GM21528 (cell line): ENCODE results near the gene BEX5.
"Not testable (repeated sequence)": the region's sequence is repeated elsewhere in the genome, so short reads cannot be mapped to it uniquely, and the experiment has no call there.

Source experiments
- ATAC-seq: cut with Tn5 transposase; IDR thresholded peaks from one replicate; pipeline ENCODE4 v1.9.1; 2021; ENCODE audit warnings: mild to moderate bottlenecking, moderate library complexity; ENCODE audit not compliant: unreplicated experiment, low FRiP score

BEX5 gene

GRCh38 chrX:102155806-102156179, at the start of gene BEX5:
Gene BEX5, minus strand, starts transcription at chrX:102155977. Its CDS starts 1,712 bp downstream, at chrX:102154265.
- no peak for ATAC-seq

GRCh38 chrX:102185967-102186720, 30.4 kb upstream of the BEX5 start:
- ATAC-seq: no peak

- no peak for ATAC-seq
Measured at GRCh38 chrX:102154900-102155805, 624 bp downstream of the BEX5 start.

GRCh38 chrX:102154218-102154860, 1.4 kb downstream of the BEX5 start:
- no peak for ATAC-seq

- not testable (repeated sequence) for ATAC-seq
Measured at GRCh38 chrX:102142274-102142673, 13.5 kb downstream of the BEX5 start, which contains the start of gene TCEAL6. Gene TCEAL6, minus strand, starts transcription at chrX:102142481.

GRCh38 chrX:102141631-102142030, 14.1 kb downstream of the BEX5 start:
- not testable (repeated sequence) for ATAC-seq

GRCh38 chrX:102140876-102141275, 14.9 kb downstream of the BEX5 start:
- ATAC-seq: not testable (repeated sequence)

- ATAC-seq: no peak
Measured at GRCh38 chrX:102138064-102138463, 17.7 kb downstream of the BEX5 start.

GRCh38 chrX:102129473-102129872, 26.3 kb downstream of the BEX5 start:
- ATAC-seq: no peak

- no peak for ATAC-seq
Measured at GRCh38 chrX:102126863-102127262, 28.9 kb downstream of the BEX5 start.

GRCh38 chrX:102126080-102126818, 29.5 kb downstream of the BEX5 start:
- not testable (repeated sequence) for ATAC-seq

- ATAC-seq: not testable (repeated sequence)
Measured at GRCh38 chrX:102125436-102125835, 30.3 kb downstream of the BEX5 start, which contains the start of gene TCEAL2. Gene TCEAL2, plus strand, starts transcription at chrX:102125679. Its CDS starts 1,152 bp downstream, at chrX:102126831.

- not testable (repeated sequence) for ATAC-seq
Measured at GRCh38 chrX:102125014-102125413, 30.8 kb downstream of the BEX5 start.

GRCh38 chrX:102115748-102116147, 40.0 kb downstream of the BEX5 start:
- no peak for ATAC-seq

GRCh38 chrX:102113367-102113766, 42.4 kb downstream of the BEX5 start:
- no peak for ATAC-seq
